Cardiac muscle cell (in vitro differentiated cells and primary cell): Measurements from ENCODE around the gene KLC1. TPM values are rescaled to one million over a fixed set of nuclear protein-coding genes. Genes with fewer than 3 reads are reported as not detected.
A peak's percentile ranks its signal among the peaks of the same experiment; 100 is the strongest.

Source experiments
- DNase-seq, 2 donors: peaks; one replicate each; pipeline versions ENCODE4 v3.0.0 to v3.0.0-alpha.2; 2010 to 2017; ENCODE audit warnings: low read depth in 1 of 2, low spot score in 1 of 2
- H3K27ac ChIP-seq: fragments of 200-600 bp; sonication (generic); 2 replicates; pipeline ENCODE4 v1.5.1; 2016
- H3K27me3 ChIP-seq: fragments of 200-600 bp; sonication (generic); 2 replicates; pipeline ENCODE4 v1.6.0; 2016; ENCODE audit warnings: control low read depth
- H3K36me3 ChIP-seq: fragments of 200-600 bp; sonication (generic); 2 replicates; pipeline ENCODE4 v1.5.1; 2016; ENCODE audit warnings: control low read depth
- H3K4me1 ChIP-seq: fragments of 200-600 bp; sonication (generic); 2 replicates; pipeline ENCODE4 v1.8.1; 2017; ENCODE audit warnings: low read depth, mild to moderate bottlenecking, mixed run types
- H3K4me3 ChIP-seq: fragments of 200-600 bp; sonication (generic); 2 replicates; pipeline ENCODE4 v1.5.1; 2016; ENCODE audit warnings: mild to moderate bottlenecking
- H3K9me3 ChIP-seq: fragments of 200-600 bp; sonication (generic); 2 replicates; pipeline ENCODE4 v1.5.1; 2017; ENCODE audit warnings: low read depth, mild to moderate bottlenecking, control low read depth
- CTCF ChIP-seq: IDR thresholded peaks from 2 replicates; pipeline ENCODE4 v1.5.1; 2012; ENCODE audit warnings: low read depth, mild to moderate bottlenecking, low read length
- polyA plus RNA-seq: library from polyadenylated mRNA; unstranded; fragments of >200 nt; fragmentation: Nextera tagmentation; extraction: Ambion mirVana; gene quantifications from 2 replicates; pipeline ENCODE4 v1.2.1, GENCODE V29; 2016
- total RNA-seq: library from RNA; depleted of rRNA; stranded (reverse); fragments of >200 nt; gene quantifications from 2 replicates; pipeline ENCODE4 v1.2.3, GENCODE V29; 2016

Gene KLC1
- total and polyA plus RNA-seq, 2 experiments from 2014 or later = 167 to 365 TPM

- H3K36me3 ChIP-seq = peaks cover 60% of the 10 kb centered on the region
- no peaks in the 10 kb centered on the region for H3K9me3 ChIP-seq
- no peaks in the 10 kb centered on the region for H3K4me1 ChIP-seq
- H3K27ac ChIP-seq = peak overlapping the region; percentile 80
- no peaks in the 10 kb centered on the region for H3K27me3 ChIP-seq
- no peak overlapping the region for H3K4me3 ChIP-seq
- DNase-seq = no peak
- no peak for TF ChIP-seq CTCF
Measured at GRCh38 chr14:103735815-103736545, 107.0 kb downstream of the KLC1 start.

- peaks cover 68% of the 10 kb centered on the region for H3K36me3 ChIP-seq
- TF ChIP-seq CTCF = no peak
- no peaks in the 10 kb centered on the region for H3K27me3 ChIP-seq
- H3K9me3 ChIP-seq = no peaks in the 10 kb centered on the region
- DNase-seq = no peak
- H3K4me1 ChIP-seq = no peaks in the 10 kb centered on the region
- H3K4me3 ChIP-seq = no peak overlapping the region
- peak overlapping the region; percentile 80 for H3K27ac ChIP-seq
Measured at GRCh38 chr14:103736546-103737431, 107.8 kb downstream of the KLC1 start.

GRCh38 chr14:103737432-103738045 is 108.5 kb downstream of the KLC1 start:
- Histone ChIP-seq H3K4me1 (no peaks in the 10 kb centered on the region), H3K4me3 (no peak overlapping the region), H3K27me3 (no peaks in the 10 kb centered on the region), H3K27ac (no peak overlapping the region), H3K36me3 (peaks cover 75% of the 10 kb centered on the region), H3K9me3 (no peaks in the 10 kb centered on the region)
- DNase-seq = no peak
- no peak for TF ChIP-seq CTCF

GRCh38 chr14:103738166-103738565 is 109.2 kb downstream of the KLC1 start:
- Histone ChIP-seq H3K4me1 (no peaks in the 10 kb centered on the region), H3K27ac (no peak overlapping the region), H3K4me3 (no peak overlapping the region), H3K36me3 (peaks cover 70% of the 10 kb centered on the region), H3K27me3 (no peaks in the 10 kb centered on the region), H3K9me3 (no peaks in the 10 kb centered on the region)
- no peak for TF ChIP-seq CTCF
- no peak for DNase-seq

GRCh38 chr14:103738701-103739451 is 109.9 kb downstream of the KLC1 start:
- peaks cover 71% of the 10 kb centered on the region for H3K36me3 ChIP-seq
- H3K9me3 ChIP-seq = no peaks in the 10 kb centered on the region
- no peaks in the 10 kb centered on the region for H3K27me3 ChIP-seq
- H3K27ac ChIP-seq = peak overlapping the region; percentile 27
- no peaks in the 10 kb centered on the region for H3K4me1 ChIP-seq
- no peak for DNase-seq
- TF ChIP-seq CTCF = no peak
- H3K4me3 ChIP-seq = no peak overlapping the region
